LNCaP clone FGC (cell line): ENCODE results near the gene HOTAIR.

Source experiments
- DNase-seq: peaks from one replicate; pipeline ENCODE4 v3.0.0-alpha.2; 2011; ENCODE audit warnings: low read depth
- H3K4me3 ChIP-seq: 2 replicates; pipeline ENCODE4 v1.5.1; 2011; ENCODE audit warnings: mild to moderate bottlenecking, low read depth, low read length, control low read depth
- TF ChIP-seq, protein P1 (sequence below): IDR thresholded peaks from 2 replicates; pipeline ENCODE4 v1.5.1; 2012; ENCODE audit warnings: mild to moderate bottlenecking; ENCODE audit not compliant: control insufficient read depth, insufficient read depth; ENCODE audit errors: extremely low read depth

The HOTAIR gene

GRCh38 chr12:53983568-53983949 lies 8.8 kb upstream of the HOTAIR start:
- DNase-seq: no peak

GRCh38 chr12:53982648-53983567 lies 8.2 kb upstream of the HOTAIR start:
- no peak overlapping the region for H3K4me3 ChIP-seq
- no peak for DNase-seq
- TF ChIP-seq, protein P1, sequence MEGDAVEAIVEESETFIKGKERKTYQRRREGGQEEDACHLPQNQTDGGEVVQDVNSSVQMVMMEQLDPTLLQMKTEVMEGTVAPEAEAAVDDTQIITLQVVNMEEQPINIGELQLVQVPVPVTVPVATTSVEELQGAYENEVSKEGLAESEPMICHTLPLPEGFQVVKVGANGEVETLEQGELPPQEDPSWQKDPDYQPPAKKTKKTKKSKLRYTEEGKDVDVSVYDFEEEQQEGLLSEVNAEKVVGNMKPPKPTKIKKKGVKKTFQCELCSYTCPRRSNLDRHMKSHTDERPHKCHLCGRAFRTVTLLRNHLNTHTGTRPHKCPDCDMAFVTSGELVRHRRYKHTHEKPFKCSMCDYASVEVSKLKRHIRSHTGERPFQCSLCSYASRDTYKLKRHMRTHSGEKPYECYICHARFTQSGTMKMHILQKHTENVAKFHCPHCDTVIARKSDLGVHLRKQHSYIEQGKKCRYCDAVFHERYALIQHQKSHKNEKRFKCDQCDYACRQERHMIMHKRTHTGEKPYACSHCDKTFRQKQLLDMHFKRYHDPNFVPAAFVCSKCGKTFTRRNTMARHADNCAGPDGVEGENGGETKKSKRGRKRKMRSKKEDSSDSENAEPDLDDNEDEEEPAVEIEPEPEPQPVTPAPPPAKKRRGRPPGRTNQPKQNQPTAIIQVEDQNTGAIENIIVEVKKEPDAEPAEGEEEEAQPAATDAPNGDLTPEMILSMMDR: no peak

More at GRCh38 chr12:53983568-53983949, 8.8 kb upstream of the HOTAIR start:
- no peak overlapping the region for H3K4me3 ChIP-seq
- TF ChIP-seq, protein P1: no peak

- H3K4me3 ChIP-seq: no peak overlapping the region
- TF ChIP-seq, protein P1: no peak
- no peak for DNase-seq
These were observed 7.1 kb upstream of the HOTAIR start for GRCh38 chr12:53981634-53982565.

GRCh38 chr12:53980802-53981496 lies 6.2 kb upstream of the HOTAIR start:
- no peak overlapping the region for H3K4me3 ChIP-seq
- TF ChIP-seq, protein P1: no peak
- no peak for DNase-seq

- DNase-seq: no peak
These were observed 5.5 kb upstream of the HOTAIR start for GRCh38 chr12:53980104-53980801.

More at GRCh38 chr12:53980104-53980801, 5.5 kb upstream of the HOTAIR start:
- H3K4me3 ChIP-seq: no peak overlapping the region
- TF ChIP-seq, protein P1: no peak
